Endothelial cell of umbilical vein (primary cell): ENCODE results near the gene TREML4. TPM values are rescaled to one million over a fixed set of nuclear protein-coding genes. Genes with fewer than 3 reads are reported as not detected.

Source experiments
- BruUV-seq: library from RNA; stranded (reverse); fragments of 400-500 nt; replicated peaks from 2 replicates; lab custom pipeline; 2021; lab: Mats Ljungman, UMichigan
- CTCF ChIA-PET: fragments of 300-600, 350-600 bp; sonication (Branson Sonifier 250); formaldehyde crosslinking; loops from one replicate; lab custom pipeline; 2021; ENCODE audit warnings: antibody characterized with exemption, inconsistent platforms; lab: Charles Lee
- POLR2A ChIA-PET: fragments of 300-600, 350-600 bp; sonication (Branson Sonifier 250); formaldehyde crosslinking; loops from one replicate; lab custom pipeline; 2021; ENCODE audit warnings: antibody characterized with exemption, inconsistent platforms; lab: Charles Lee
- DNase-seq: peaks from one replicate; pipeline ENCODE4 v3.0.0-alpha.2; 2011; ENCODE audit warnings: low read depth, low spot score
- FAIRE-seq: peaks from 2 replicates; lab custom pipeline; 2011; peaks lifted over from hg19 to GRCh38; lab: Jason Lieb, UNC
- H2AFZ ChIP-seq: 2 replicates; pipeline ENCODE4 v1.6.0; 2012; ENCODE audit warnings: low read depth, low read length, control low read depth, inconsistent platforms
- H3K27ac ChIP-seq: 2 replicates; pipeline ENCODE4 v1.5.1; 2011; ENCODE audit warnings: low read depth, mild to moderate bottlenecking, control low read depth, low read length, moderate library complexity; ENCODE audit not compliant: insufficient read depth
- H3K27me3 ChIP-seq, 2 experiments: 2 replicates each; pipeline versions ENCODE4 v1.6.0 to v1.6.1; 2011; ENCODE audit warnings: low read length in 2 of 2, mixed read lengths in 1 of 2; ENCODE audit not compliant: control insufficient read depth in 2 of 2, insufficient read depth in 2 of 2
- H3K36me3 ChIP-seq, 2 experiments: 2 replicates in 1 of 2; 3 replicates in 1 of 2; pipeline ENCODE4 v1.5.1; 2011; ENCODE audit warnings: low read length in 2 of 2, mild to moderate bottlenecking in 1 of 2, moderate library complexity in 1 of 2; ENCODE audit not compliant: control insufficient read depth in 2 of 2, insufficient read depth in 2 of 2; ENCODE audit errors: extremely low read depth in 1 of 2
- H3K4me1 ChIP-seq: 3 replicates; pipeline ENCODE4 v1.5.1; 2011; ENCODE audit warnings: mild to moderate bottlenecking, low read length; ENCODE audit not compliant: control insufficient read depth, insufficient read depth; ENCODE audit errors: extremely low read depth
- H3K4me2 ChIP-seq: 2 replicates; pipeline ENCODE4 v1.6.1; 2011; ENCODE audit warnings: low read length, control low read depth, mixed read lengths; ENCODE audit not compliant: insufficient read depth
- H3K4me3 ChIP-seq, 3 experiments: fragments of 200-600 bp in 1 of 3; sonication (generic), shearing (Covaris generic) in 1 of 3; replicated peaks in 1 of 3; 2 replicates each; pipeline ENCODE4 v1.5.1; 2011 to 2016; ENCODE audit warnings: control low read depth in 3 of 3, low read length in 3 of 3, mild to moderate bottlenecking in 2 of 3, inconsistent platforms in 1 of 3, low read depth in 1 of 3, moderate library complexity in 1 of 3; ENCODE audit not compliant: insufficient read depth in 1 of 3
- H3K79me2 ChIP-seq: 2 replicates; pipeline ENCODE4 v1.6.0; 2012; ENCODE audit warnings: low read length, inconsistent platforms; ENCODE audit not compliant: control insufficient read depth, insufficient read depth
- H3K9ac ChIP-seq: replicated peaks from 2 replicates; pipeline ENCODE3; 2011; ENCODE audit warnings: low read length, control low read depth; ENCODE audit not compliant: insufficient read depth; ENCODE audit errors: extremely low read depth
- H3K9me1 ChIP-seq: replicated peaks from 3 replicates; pipeline ENCODE4 v1.6.0; 2011; ENCODE audit warnings: mild to moderate bottlenecking, low read length; ENCODE audit not compliant: control insufficient read depth, insufficient read depth; ENCODE audit errors: extremely low read depth
- H3K9me3 ChIP-seq: replicated peaks from 2 replicates; pipeline ENCODE4 v1.5.1; 2012; ENCODE audit warnings: low read length, inconsistent platforms; ENCODE audit not compliant: control insufficient read depth, insufficient read depth
- H4K20me1 ChIP-seq: replicated peaks from 2 replicates; pipeline ENCODE3; 2011; ENCODE audit warnings: mild to moderate bottlenecking, low read length; ENCODE audit not compliant: control insufficient read depth, insufficient read depth; ENCODE audit errors: extremely low read depth
- CTCF ChIP-seq, 2 donors: IDR thresholded peaks; 1 replicate in 1 of 2; 2 replicates in 1 of 2; pipeline ENCODE4 v1.5.1; 2011; ENCODE audit warnings: low read length in 2 of 2, mild to moderate bottlenecking in 2 of 2, moderate library complexity in 2 of 2, control low read depth in 1 of 2, inconsistent platforms in 1 of 2, low read depth in 1 of 2; ENCODE audit not compliant: insufficient read depth in 1 of 2; ENCODE audit errors: extremely low read depth in 1 of 2
- EZH2 ChIP-seq: IDR thresholded peaks from 2 replicates; pipeline ENCODE4 v1.6.1; 2012; ENCODE audit warnings: borderline replicate concordance, low read depth, mild to moderate bottlenecking, moderate library complexity, low read length, inconsistent platforms; ENCODE audit not compliant: severe bottlenecking
- FOS ChIP-seq: IDR thresholded peaks from 2 replicates; pipeline ENCODE4 v1.6.1; 2011; ENCODE audit warnings: mild to moderate bottlenecking, low read length, moderate library complexity, borderline replicate concordance; ENCODE audit not compliant: insufficient read depth
- GATA2 ChIP-seq: IDR thresholded peaks from 2 replicates; pipeline ENCODE4 v1.7.0; 2011; ENCODE audit warnings: low read depth, mild to moderate bottlenecking, moderate library complexity, mixed read lengths, low read length; ENCODE audit not compliant: insufficient read length, insufficient read depth
- JUN ChIP-seq: IDR thresholded peaks from 2 replicates; pipeline ENCODE4 v1.6.1; 2011; ENCODE audit warnings: borderline replicate concordance, low read depth; ENCODE audit not compliant: insufficient read length, insufficient read depth
- MAX ChIP-seq: IDR thresholded peaks from 2 replicates; pipeline ENCODE4 v1.6.1; 2011; ENCODE audit not compliant: insufficient read depth, insufficient read length
- MYC ChIP-seq: IDR thresholded peaks from one replicate; pipeline ENCODE4 v1.6.1; 2011; ENCODE audit warnings: mild to moderate bottlenecking, low read depth, low read length
- POLR2A ChIP-seq: IDR thresholded peaks from 2 replicates; pipeline ENCODE4 v1.6.1; 2012; ENCODE audit warnings: low read depth, mild to moderate bottlenecking, control low read depth, low read length
- POLR2AphosphoS5 ChIP-seq: IDR thresholded peaks from 2 replicates; pipeline ENCODE4 v1.6.1; 2012; ENCODE audit warnings: low read depth, mild to moderate bottlenecking, control low read depth, low read length, moderate library complexity; ENCODE audit not compliant: insufficient read depth
- dilution Hi-C: fragments of 300-500 bp; cut with MboI; formaldehyde crosslinking; loops from one replicate; pipeline ENCODE4 v1.15.0; 2019; ENCODE audit warnings: low sequenced_read_pairs; ENCODE audit not compliant: extremely low pct_ligation_motif_present
- intact Hi-C: fragments of 100-400 bp; cut with micrococcal nuclease; formaldehyde crosslinking; loops from one replicate; pipeline ENCODE4 v1.10.0; 2022
- polyA plus RNA-seq, 4 experiments: library from polyadenylated mRNA; depleted of rRNA in 3 of 4; stranded (reverse) in 3 of 4; unstranded in 1 of 4; fragments of >200 nt; gene quantifications; 2 replicates each; pipeline versions ENCODE4 v1.2.1 to v1.2.3, GENCODE V29; 2011 to 2012; ENCODE audit warnings: missing spikeins in 1 of 4
- total RNA-seq: library from RNA; stranded (reverse); gene quantifications from 2 replicates; pipeline ENCODE4 v1.2.3, GENCODE V29; 2021

TREML4 gene
- total and polyA plus RNA-seq, 2 donors (not counting 3 experiments of a cell fraction or from before 2014, with no cell fraction given): not detected

GRCh38 chr6:41256383-41256782 is 28.2 kb downstream of the TREML4 start:
- CTCF ChIA-PET: no interaction called here
- POLR2A ChIA-PET: no interaction called here
- BruUV-seq: no TSS peak
- Histone ChIP-seq H4K20me1 (no peaks in the 10 kb centered on the region), H2AFZ (no peak overlapping the region), H3K79me2 (no peaks in the 10 kb centered on the region), H3K36me3 (no peaks in the 10 kb centered on the region), H3K9me3 (no peaks in the 10 kb centered on the region), H3K27ac (no peak overlapping the region), H3K4me3 (no peak overlapping the region), H3K27me3 (peaks cover 0 to 3% of the 10 kb centered on the region in 2 experiments), H3K4me1 (no peaks in the 10 kb centered on the region), H3K9me1 (no peaks in the 10 kb centered on the region), H3K9ac (no peak overlapping the region), H3K4me2 (no peak overlapping the region)
- no peak for DNase-seq
- TF ChIP-seq CTCF (IDR thresholded peaks at IDR 0.05; ENCODE audit: extremely low read depth in 1 of 2, insufficient read depth in 1 of 2, low read depth in 1 of 2, low read length in 2 of 2) (no peak), POLR2AphosphoS5 (no peak), POLR2A (no peak)
- dilution Hi-C loops (no loop called here), intact Hi-C loops (no loop called here)
- FAIRE-seq: no peak

- Histone ChIP-seq H3K4me2 (no peak overlapping the region), H4K20me1 (no peaks in the 10 kb centered on the region), H3K4me1 (no peaks in the 10 kb centered on the region), H3K9me1 (no peaks in the 10 kb centered on the region), H3K36me3 (no peaks in the 10 kb centered on the region), H3K27me3 (peaks cover 0 to 3% of the 10 kb centered on the region in 2 experiments), H3K9me3 (no peaks in the 10 kb centered on the region), H3K27ac (no peak overlapping the region), H2AFZ (no peak overlapping the region), H3K9ac (no peak overlapping the region), H3K4me3 (no peak overlapping the region), H3K79me2 (no peaks in the 10 kb centered on the region)
- FAIRE-seq (peak; percentile 50), DNase-seq (peak; percentile 77)
- TF ChIP-seq POLR2A (no peak), GATA2 (no peak), FOS (no peak), JUN (no peak), MYC (no peak), EZH2 (no peak), POLR2AphosphoS5 (no peak), CTCF (IDR thresholded peaks at IDR 0.05; ENCODE audit: extremely low read depth in 1 of 2, insufficient read depth in 1 of 2, low read depth in 1 of 2, low read length in 2 of 2) (no peak), MAX (no peak)
- no TSS peak for BruUV-seq
- intact Hi-C loops: no loop called here
- CTCF ChIA-PET: interaction anchor here (1.6 kb wide), 1 partner anchor 21 kb away, joined by 3 read pairs; no protein-coding TSS in a partner anchor
- dilution Hi-C loops: no loop called here
- POLR2A ChIA-PET: no interaction called here
Observed at GRCh38 chr6:41257369-41258195, 29.4 kb downstream of the TREML4 start.
